GM21723 (cell line): ENCODE measurements around the gene ZFPM1.

ENCODE experiments used
- ATAC-seq: cut with Tn5 transposase; IDR thresholded peaks from one replicate; pipeline ENCODE4 v1.9.1; 2021; ENCODE audit warnings: mild to moderate bottlenecking, moderate library complexity; ENCODE audit not compliant: unreplicated experiment

ZFPM1 gene

GRCh38 chr16:88433632-88434352, 19.3 kb upstream of the ZFPM1 start:
- no peak for ATAC-seq

- ATAC-seq = no peak
Measured at GRCh38 chr16:88434353-88434690, 18.8 kb upstream of the ZFPM1 start.

DNA sequence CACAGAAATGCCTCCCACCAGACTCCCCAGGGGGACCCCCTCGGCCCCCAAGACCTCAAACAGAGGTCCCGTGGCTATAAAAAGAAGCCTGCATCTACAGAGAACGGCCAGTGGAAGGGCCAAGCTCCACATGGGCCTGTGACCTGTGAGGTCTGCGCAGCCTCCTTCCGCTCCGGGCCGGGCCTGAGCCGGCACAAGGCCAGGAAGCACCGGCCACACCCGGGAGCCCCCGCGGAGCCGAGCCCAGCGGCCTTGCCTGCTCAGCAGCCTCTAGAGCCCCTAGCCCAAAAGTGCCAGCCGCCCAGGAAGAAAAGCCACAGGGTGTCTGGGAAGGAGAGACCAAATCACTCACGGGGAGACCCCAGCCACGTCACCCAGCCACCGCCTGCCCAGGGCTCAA, 18.3 kb upstream of the ZFPM1 start:
- no peak for ATAC-seq

DNA sequence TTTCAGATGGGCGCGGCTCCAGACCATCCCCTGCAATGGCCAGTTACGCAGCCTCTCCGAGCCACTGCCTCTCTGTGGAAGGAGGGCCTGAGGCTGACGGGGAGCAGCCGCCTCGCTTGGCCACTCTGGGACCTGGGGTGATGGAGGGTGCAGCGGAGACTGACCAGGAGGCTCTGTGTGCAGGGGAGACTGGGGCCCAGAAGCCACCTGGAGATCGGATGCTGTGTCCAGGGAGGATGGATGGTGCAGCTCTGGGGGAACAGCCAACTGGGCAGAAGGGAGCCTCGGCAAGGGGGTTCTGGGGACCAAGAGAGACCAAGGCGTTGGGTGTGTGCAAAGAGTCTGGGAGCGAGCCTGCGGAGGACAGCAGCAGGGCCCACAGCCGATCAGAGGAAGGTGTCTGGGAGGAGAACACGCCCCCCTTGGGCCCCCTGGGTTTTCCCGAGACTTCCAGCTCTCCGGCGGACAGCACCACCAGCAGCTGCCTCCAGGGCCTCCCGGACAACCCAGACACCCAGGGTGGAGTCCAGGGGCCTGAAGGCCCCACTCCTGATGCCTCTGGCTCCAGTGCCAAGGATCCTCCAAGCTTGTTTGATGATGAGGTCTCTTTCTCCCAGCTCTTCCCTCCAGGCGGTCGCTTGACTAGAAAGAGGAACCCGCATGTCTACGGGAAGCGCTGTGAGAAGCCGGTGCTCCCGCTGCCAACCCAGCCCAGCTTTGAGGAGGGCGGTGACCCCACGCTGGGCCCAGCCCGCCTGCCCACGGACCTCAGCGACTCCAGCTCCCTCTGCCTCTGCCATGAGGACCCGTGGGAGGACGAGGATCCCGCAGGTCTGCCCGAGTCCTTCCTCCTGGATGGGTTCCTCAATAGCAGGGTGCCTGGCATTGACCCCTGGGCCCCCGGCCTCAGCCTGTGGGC, 17.4 kb upstream of the ZFPM1 start:
- no peak for ATAC-seq

DNA sequence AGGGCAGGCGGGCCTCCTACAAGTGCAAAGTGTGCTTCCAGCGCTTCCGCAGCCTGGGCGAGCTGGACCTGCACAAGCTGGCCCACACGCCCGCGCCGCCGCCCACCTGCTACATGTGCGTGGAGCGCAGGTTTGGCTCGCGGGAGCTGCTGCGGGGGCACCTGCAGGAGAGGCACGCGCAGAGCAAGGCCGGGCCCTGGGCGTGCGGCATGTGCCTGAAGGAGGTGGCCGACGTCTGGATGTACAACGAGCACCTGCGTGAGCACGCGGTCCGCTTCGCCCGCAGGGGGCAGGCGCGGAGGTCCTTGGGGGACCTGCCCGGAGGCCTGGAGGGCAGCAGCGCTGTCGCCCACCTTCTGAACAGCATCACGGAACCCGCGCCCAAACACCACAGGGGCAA, 16.3 kb upstream of the ZFPM1 start:
- ATAC-seq = no peak

DNA sequence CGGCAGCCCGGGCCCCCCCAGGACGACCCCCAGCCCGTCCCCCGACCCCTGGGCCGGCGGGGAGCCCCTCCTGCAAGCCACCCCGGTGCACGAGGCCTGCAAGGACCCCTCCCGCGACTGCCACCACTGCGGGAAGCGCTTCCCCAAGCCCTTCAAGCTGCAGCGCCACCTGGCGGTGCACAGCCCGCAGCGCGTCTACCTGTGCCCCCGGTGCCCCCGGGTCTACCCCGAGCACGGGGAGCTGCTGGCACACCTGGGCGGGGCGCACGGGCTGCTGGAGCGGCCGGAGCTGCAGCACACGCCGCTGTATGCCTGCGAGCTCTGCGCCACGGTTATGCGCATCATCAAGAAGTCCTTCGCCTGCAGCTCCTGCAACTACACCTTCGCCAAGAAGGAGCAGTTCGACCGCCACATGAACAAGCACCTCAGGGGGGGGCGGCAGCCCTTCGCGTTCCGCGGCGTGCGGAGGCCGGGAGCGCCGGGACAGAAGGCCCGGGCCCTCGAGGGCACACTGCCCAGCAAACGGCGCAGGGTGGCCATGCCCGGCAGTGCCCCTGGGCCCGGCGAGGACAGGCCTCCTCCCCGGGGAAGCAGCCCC, 15.6 kb upstream of the ZFPM1 start:
- no peak for ATAC-seq

DNA sequence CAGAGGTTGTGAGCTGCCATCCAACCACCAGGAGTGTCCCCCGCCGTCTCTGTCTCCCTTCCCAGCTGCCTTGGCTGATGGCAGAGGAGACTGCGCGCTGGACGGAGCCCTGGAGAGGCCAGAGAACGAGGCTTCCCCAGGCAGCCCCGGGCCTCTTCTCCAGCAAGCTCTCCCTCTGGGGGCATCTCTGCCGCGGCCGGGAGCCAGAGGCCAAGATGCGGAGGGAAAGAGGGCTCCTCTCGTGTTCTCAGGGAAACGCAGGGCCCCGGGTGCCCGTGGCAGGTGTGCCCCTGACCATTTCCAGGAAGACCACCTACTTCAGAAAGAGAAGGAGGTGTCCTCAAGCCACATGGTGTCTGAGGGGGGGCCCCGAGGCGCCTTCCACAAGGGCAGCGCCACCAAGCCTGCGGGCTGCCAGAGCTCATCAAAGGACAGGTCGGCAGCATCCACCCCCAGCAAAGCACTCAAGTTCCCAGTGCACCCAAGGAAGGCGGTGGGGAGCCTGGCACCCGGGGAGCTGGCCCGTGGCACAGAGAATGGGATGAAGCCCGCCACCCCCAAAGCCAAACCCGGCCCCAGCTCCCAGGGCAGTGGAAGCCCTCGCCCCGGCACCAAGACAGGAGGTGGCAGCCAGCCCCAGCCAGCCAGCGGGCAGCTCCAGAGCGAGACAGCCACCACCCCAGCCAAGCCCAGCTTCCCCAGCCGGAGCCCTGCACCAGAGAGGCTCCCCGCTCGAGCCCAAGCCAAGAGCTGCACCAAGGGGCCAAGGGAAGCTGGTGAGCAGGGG, 14.8 kb upstream of the ZFPM1 start:
- ATAC-seq = no peak

GRCh38 chr16:88439016-88439415, 14.1 kb upstream of the ZFPM1 start:
- ATAC-seq = no peak

DNA sequence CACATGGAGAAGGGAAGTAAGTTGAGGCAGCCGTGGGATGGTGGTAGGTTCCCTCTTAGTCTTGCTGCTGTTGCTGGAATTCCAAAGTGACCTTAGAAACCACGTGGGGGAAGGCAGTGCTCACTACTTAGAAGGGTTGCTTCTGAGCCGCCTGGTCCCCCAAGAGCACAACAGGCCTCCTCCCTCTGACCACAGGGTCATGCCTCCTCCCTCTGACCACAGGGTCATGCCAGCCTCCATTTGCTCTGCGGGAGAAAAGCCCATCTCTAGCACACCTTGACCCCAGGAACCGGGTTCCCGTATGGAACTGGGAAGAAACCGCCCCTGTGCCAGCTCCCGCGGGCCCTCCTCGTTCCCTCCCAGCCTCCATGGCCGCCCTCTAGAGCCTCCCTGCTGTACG, 13.4 kb upstream of the ZFPM1 start:
- no peak for ATAC-seq

DNA sequence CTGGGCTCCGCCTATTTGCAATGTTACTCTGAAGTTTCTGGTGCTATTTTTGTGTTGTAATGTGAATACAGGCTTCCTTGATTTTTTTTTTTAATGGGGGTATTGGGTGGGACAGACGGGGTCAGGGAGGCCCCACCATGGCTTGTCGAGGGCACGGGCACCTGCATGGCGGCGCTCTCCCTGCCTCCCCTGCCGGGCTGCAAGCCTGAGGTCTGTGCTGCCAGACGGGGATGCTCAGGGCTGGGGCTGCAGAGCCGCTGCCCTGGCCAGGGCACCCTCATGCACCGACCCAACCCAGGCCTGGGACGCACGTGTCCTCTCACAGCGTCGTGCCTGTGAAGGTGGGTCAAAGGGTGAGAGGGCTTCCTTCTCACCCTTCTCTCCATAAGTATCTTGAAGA, 13.0 kb upstream of the ZFPM1 start:
- no peak for ATAC-seq

DNA sequence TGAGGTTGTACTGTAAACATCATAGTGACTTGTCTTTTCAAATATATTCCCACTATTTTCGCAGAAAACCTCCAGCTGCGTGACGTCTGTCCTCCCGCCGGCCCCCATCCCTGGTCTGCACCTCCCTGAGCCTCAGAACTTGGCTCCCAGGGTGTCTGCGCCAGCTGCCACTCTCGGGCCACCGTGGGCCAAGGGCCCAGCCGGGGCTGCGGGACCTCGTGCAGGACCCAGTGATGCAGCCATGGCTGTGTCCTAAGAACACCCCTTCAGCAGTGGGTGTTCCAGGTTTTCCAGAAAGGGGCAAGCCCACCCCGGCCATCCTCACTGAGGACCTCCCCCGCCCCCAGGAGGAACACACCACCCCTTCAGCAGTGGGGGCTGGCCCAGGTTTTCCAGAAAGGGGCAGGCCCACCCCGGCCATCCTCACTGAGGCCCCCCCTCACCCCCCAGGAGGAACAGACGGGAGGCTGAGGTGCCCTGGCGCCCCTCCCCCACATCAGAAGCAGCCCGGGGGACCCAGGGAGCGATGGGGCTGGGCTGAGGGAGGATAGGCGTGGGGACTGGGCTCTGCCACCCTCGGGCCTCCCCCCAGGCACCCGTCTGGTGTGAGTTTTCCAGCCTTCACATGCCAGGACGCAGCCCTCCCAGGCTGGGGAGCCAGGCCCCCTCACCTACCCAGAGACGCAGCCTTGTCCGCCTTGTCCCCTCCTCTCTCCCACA, 12.2 kb upstream of the ZFPM1 start:
- no peak for ATAC-seq

- no peak for ATAC-seq
Measured at GRCh38 chr16:88441460-88441859, 11.6 kb upstream of the ZFPM1 start.

- ATAC-seq = no peak
Measured at GRCh38 chr16:88442383-88442726, 10.7 kb upstream of the ZFPM1 start.

DNA sequence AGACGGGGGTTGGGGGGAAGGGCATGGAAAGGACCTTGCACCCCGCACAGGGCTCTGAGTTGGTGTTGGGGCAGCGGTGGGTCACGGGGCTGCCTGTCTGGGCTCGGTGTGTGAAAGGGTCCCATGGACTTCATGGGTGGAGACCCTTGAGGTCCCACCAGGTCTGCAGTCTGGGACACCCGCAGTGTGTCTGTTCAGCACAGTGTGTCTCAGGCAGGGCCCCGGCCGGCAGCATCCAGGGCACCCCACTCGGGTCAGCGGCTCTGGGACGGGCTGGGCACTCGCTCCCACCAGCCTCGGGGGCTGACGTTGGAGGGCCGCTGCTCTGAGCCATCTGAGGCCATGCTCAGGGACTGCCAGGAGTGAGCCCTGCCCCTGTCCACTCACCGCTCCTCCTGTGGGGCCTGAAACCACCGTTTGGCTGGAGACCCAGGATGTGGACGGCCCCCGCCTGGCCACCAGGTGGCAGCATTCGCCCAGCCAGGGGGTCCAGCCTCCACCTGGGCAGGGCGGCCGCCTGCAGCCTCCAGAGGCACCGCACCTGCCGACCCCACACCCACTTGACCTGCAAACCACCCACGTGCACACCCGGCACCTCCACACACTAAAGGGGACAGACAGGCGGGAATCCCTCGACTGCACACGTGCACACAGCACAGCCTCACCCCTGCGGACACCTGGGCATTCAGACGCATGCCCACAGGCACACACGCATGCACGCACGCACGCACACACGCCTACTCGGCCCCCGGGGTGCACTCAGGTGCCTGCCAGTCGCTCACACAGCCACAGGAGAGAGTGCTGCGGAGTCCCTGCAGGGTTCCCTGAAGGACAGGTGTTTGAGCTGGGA, 10.1 kb upstream of the ZFPM1 start:
- no peak for ATAC-seq

DNA sequence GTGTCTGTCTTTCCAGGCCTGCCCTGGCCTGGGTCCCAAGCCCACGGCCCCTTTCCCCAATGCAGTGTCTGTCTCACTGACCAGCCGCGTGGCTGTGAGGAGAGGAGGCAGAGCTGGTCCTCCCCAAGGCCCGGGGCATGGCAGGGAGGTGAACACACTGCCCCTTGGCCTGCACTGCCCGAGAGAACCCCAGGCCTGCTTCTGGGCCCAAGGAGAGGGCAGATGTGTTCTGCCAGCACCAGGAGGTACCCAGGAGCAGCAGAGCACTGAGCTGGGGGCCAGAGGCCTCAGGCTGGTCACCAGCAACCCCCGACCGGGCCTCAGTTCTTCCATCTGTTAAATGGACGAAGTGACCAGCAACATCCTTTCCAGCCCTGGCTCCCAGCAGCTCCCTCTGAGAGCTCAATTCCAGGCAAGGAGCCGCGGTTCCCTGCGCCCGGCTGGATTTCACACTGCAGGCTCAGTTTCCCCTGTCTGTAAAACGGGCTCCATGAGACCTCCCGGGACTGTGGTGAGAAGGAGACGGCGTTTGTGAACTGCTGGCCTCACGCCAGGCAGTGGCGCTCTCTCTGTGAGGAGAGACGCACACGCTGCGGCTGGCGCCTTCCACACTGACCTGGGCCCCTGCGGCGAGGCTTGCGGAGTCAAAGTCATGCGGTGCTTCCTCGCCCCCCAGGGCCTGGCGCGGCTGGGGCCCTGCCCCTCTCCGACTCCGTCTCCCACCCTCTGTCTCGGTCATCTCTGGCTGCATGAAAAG, 8.1 kb upstream of the ZFPM1 start:
- no peak for ATAC-seq

- ATAC-seq = no peak
Measured at GRCh38 chr16:88445583-88445960, 7.5 kb upstream of the ZFPM1 start.

GRCh38 chr16:88446061-88446460, 7.0 kb upstream of the ZFPM1 start:
- no peak for ATAC-seq

- no peak for ATAC-seq
Measured at GRCh38 chr16:88446736-88447135, 6.3 kb upstream of the ZFPM1 start.

- no peak for ATAC-seq
Measured at GRCh38 chr16:88447881-88448280, 5.2 kb upstream of the ZFPM1 start.
